NCI-H524 treated with DMSO at 0.1 percent for 48 hours (cell line): ENCODE results near the gene FITM2.

Experiments used
- DNase-seq: peaks from one replicate; lab custom pipeline; 2025; lab: John Stamatoyannopoulos, UW

FITM2 gene

GRCh38 chr20:44280387-44280786 is 30.6 kb downstream of the FITM2 start:
- no peak for DNase-seq

- no peak for DNase-seq
These were observed 31.8 kb downstream of the FITM2 start for GRCh38 chr20:44279228-44279627.

DNA sequence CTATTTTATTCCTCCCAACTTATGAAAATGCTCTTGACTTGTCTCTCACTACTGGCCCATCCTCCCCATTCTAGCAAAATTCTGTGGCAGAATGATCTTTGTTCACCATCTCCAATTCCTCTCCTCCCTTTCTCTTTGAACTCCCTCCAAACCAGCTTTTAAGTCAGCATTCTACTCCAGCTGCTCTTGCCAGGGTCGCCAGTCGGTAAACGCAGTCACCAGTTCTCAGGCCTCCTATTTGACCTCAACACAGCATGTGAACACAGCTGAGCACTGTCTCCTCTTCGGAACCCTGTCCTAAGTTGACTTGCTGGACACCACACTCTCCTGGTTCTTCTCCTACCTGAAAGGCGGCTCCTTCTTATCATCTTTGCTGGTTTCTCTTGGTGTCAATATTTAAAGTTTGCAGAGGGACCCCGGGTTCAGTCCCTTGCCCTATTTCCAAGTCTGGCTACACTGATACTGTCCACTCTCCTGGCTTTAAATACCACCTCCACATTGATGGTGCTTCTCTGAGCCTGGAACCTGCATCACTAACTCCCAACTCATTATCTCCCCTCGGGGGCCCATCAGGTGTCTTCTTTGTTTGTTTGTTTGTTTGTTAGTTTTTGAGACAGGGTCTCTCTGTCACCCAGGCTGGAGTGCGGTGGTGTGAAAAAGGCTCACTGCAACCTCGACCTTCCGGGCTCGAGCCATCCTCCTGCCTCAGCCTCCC is 36.5 kb downstream of the FITM2 start:
- no peak for DNase-seq

- DNase-seq = no peak
These were observed 37.5 kb downstream of the FITM2 start for GRCh38 chr20:44273231-44274215.

GRCh38 chr20:44271915-44272663 is 38.9 kb downstream of the FITM2 start:
- DNase-seq = no peak

- no peak for DNase-seq
These were observed 42.2 kb downstream of the FITM2 start for GRCh38 chr20:44268802-44269201.

GRCh38 chr20:44264287-44264686 is 46.7 kb downstream of the FITM2 start:
- DNase-seq = no peak

- DNase-seq = no peak
These were observed 52.6 kb downstream of the FITM2 start for GRCh38 chr20:44258226-44258890.

- DNase-seq = no peak
These were observed 54.0 kb downstream of the FITM2 start for GRCh38 chr20:44256961-44257360.

DNA sequence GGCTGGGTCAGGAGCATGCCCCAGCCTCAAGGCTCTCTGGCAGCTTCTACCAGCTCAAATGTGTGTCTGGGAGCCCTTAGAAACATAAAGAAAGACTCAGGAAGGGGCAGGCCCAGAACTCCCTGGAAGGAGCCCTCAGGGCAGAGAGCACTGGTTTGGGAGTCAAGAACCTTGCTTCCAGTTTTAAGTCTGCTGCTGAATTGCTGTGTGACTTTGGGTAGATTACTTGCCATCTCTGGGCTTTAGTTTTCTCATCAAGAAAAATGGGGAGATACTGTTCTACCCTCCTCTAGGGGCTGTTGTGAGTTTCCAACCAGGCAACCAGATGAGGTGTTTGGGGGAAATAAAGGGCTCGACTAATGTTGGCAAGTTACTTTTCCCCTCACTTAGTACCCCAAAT is 55.1 kb downstream of the FITM2 start:
- DNase-seq = no peak

GRCh38 chr20:44254073-44254472 is 56.9 kb downstream of the FITM2 start:
- DNase-seq = no peak

- no peak for DNase-seq
These were observed 57.5 kb downstream of the FITM2 start for GRCh38 chr20:44253528-44253927.
